ENCODE measurements around the gene KCNQ1OT1. TPM values are rescaled to one million over a fixed set of nuclear protein-coding genes. Genes with fewer than 3 reads are reported as not detected.

Gene KCNQ1OT1
- polyA plus RNA-seq, 1 of the 3 experiments (the other 2 are of a cell fraction), result 0.03 TPM

GRCh38 chr11:2643746-2644145 lies 56.0 kb downstream of the KCNQ1OT1 start:
- H3K4me2 ChIP-seq, result no peak overlapping the region
- H3K27me3 ChIP-seq (ENCODE audit: insufficient read depth), result no peaks in the 10 kb centered on the region
- no peaks in the 10 kb centered on the region for H3K4me1 ChIP-seq (ENCODE audit: control insufficient read depth in 1 of 2, insufficient read depth in 2 of 2, low read depth in 1 of 2, low read length in 1 of 2)
- H3K27ac ChIP-seq (ENCODE audit: low read depth in 2 of 2, low read length in 1 of 2), result no peak overlapping the region
- CTCF ChIA-PET, result interaction anchor here (1.0 kb wide), 1 partner anchor 244 kb away, joined by 3 read pairs; no protein-coding TSS in a partner anchor
- H3K9me2 ChIP-seq, result no peaks in the 10 kb centered on the region
- DNase-seq, result no peak
- H3K9me3 ChIP-seq, result peaks cover 37% of the 10 kb centered on the region; the same call in 1 of the 2 replicates
- WGBS (ENCODE audit: low lambda C conversion rate), result 45% methylated on average over 3 of the region's 3 CpGs
- H3K36me3 ChIP-seq (replicated peaks in 1 of 2; ENCODE audit: control insufficient read depth in 1 of 2, insufficient read depth in 2 of 2, low read length in 1 of 2), result no peaks in the 10 kb centered on the region
- H3K4me3 ChIP-seq (ENCODE audit: low read depth in 2 of 2, low read length in 1 of 2), result no peak overlapping the region
- H3F3A ChIP-seq (replicated peaks; ENCODE audit: insufficient read depth), result no peaks in the 10 kb centered on the region
- POLR2A ChIA-PET, result no interaction called here
- H4K20me1 ChIP-seq (ENCODE audit: insufficient read depth), result no peaks in the 10 kb centered on the region
- TF ChIP-seq JUND (IDR thresholded peaks at IDR 0.05) (no peak), YY1 (IDR thresholded peaks at IDR 0.05; ENCODE audit: low read depth) (no peak), IRF3 (IDR thresholded peaks at IDR 0.05; ENCODE audit: low read depth, low read length) (no peak), EZH2phosphoT487 (IDR thresholded peaks at IDR 0.05; ENCODE audit: borderline replicate concordance, low read depth) (no peak), POLR2AphosphoS5 (IDR thresholded peaks at IDR 0.05; ENCODE audit: low read depth, low read length) (no peak), SIN3A (IDR thresholded peaks at IDR 0.05; ENCODE audit: borderline replicate concordance, low read depth, low read length) (no peak), TCF12 (IDR thresholded peaks at IDR 0.05) (no peak), TEAD4 (IDR thresholded peaks at IDR 0.05; ENCODE audit: borderline replicate concordance, insufficient read depth) (no peak), EP300 (IDR thresholded peaks at IDR 0.05; ENCODE audit: borderline replicate concordance in 1 of 2, low read depth in 1 of 2, low read length in 1 of 2) (no peak), MEF2A (IDR thresholded peaks at IDR 0.05; ENCODE audit: borderline replicate concordance, low read depth) (no peak), MXI1 (IDR thresholded peaks at IDR 0.05; ENCODE audit: low read depth, low read length) (no peak), REST (IDR thresholded peaks at IDR 0.05; ENCODE audit: low read depth, low read length) (no peak), CHD2 (IDR thresholded peaks at IDR 0.05; ENCODE audit: low read length, partially characterized antibody) (no peak), MAX (IDR thresholded peaks at IDR 0.05; ENCODE audit: low read depth) (no peak), RCOR1 (IDR thresholded peaks at IDR 0.05; ENCODE audit: low read length) (no peak)
- no peak overlapping the region for H2AFZ ChIP-seq (ENCODE audit: low read depth)
- H3K79me2 ChIP-seq (ENCODE audit: insufficient read depth), result no peaks in the 10 kb centered on the region
- H3K9ac ChIP-seq, result no peak overlapping the region

Measured in SK-N-SH (cell line).